Vagina (tissue), 2 donors: ENCODE results near the gene SSR2. TPM values are rescaled to one million over a fixed set of nuclear protein-coding genes. Genes with fewer than 3 reads are reported as not detected.

Source experiments
- DNase-seq, 2 donors: peaks; one replicate each; pipeline ENCODE4 v3.0.0-alpha.2; 2017; ENCODE audit errors: extremely low spot score in 2 of 2
- H3K27ac ChIP-seq: fragments of 200-600 bp; sonication (generic); one replicate; pipeline ENCODE4 v1.5.1; 2019
- H3K27me3 ChIP-seq: fragments of 200-600 bp; sonication (generic); one replicate; pipeline ENCODE4 v1.5.1; 2019
- H3K36me3 ChIP-seq, 2 donors: fragments of 200-600 bp; sonication (generic); one replicate each; pipeline ENCODE4 v1.5.1; 2017 to 2019
- H3K4me1 ChIP-seq: fragments of 200-600 bp; sonication (generic); one replicate; pipeline ENCODE4 v1.5.1; 2019
- H3K4me3 ChIP-seq, 2 donors: fragments of 200-600 bp; sonication (generic); 1 replicate in 1 of 2; 2 replicates in 1 of 2; pipeline ENCODE4 v1.5.1; 2016 to 2019
- H3K9me3 ChIP-seq: fragments of 200-600 bp; sonication (generic); one replicate; pipeline ENCODE4 v1.5.1; 2019
- CTCF ChIP-seq, 3 experiments: fragments of 450-650 bp in 2 of 3; fragments of 200-600 bp in 1 of 3; sonication (generic) in 1 of 3; IDR thresholded peaks; one replicate each; pipeline ENCODE4 v1.5.1; 2017 to 2019; ENCODE audit warnings: antibody characterized with exemption in 3 of 3, mild to moderate bottlenecking in 2 of 3, moderate library complexity in 2 of 3
- POLR2A ChIP-seq, 2 donors: fragments of 450-650 bp; IDR thresholded peaks; one replicate each; pipeline ENCODE4 v1.6.1; 2017; ENCODE audit warnings: antibody characterized with exemption in 2 of 2, mild to moderate bottlenecking in 2 of 2, moderate library complexity in 2 of 2
- POLR2AphosphoS5 ChIP-seq, 2 donors: sonication (generic); formaldehyde crosslinking; IDR thresholded peaks; one replicate each; pipeline ENCODE4 v1.9.0; 2017; ENCODE audit warnings: antibody characterized with exemption in 2 of 2, mild to moderate bottlenecking in 2 of 2, low read depth in 1 of 2; ENCODE audit not compliant: insufficient read depth in 1 of 2
- intact Hi-C: fragments of 100-400 bp; cut with DNase I; formaldehyde crosslinking; loops from one replicate; pipeline ENCODE4 v1.15.1; 2023
- total RNA-seq: library from RNA; depleted of rRNA; stranded (reverse); fragments of >200 nt; gene quantifications from one replicate; pipeline ENCODE4 v1.2.3, GENCODE V29; 2016

SSR2 gene
- total RNA-seq, 1 donor from 2014 or later = 187 TPM

GRCh38 chr1:155966135-155966534 lies 54.6 kb downstream of the SSR2 start:
- H3K4me1 ChIP-seq = peaks cover 59% of the 10 kb centered on the region
- intact Hi-C loops = no loop called here
- H3K27ac ChIP-seq = peak overlapping the region; percentile 63
- TF ChIP-seq POLR2AphosphoS5 (IDR thresholded peaks at IDR 0.05; ENCODE audit: insufficient read depth in 1 of 2, low read depth in 1 of 2) (no peak), POLR2A (IDR thresholded peaks at IDR 0.05) (no peak), CTCF (IDR thresholded peaks at IDR 0.05) (no peak)
- H3K36me3 ChIP-seq = peaks cover 3 to 72% of the 10 kb centered on the region in 2 donors
- DNase-seq = no peak
- H3K4me3 ChIP-seq = no peak overlapping the region
- no peaks in the 10 kb centered on the region for H3K27me3 ChIP-seq
- H3K9me3 ChIP-seq = no peaks in the 10 kb centered on the region

- H3K27ac ChIP-seq = no peak overlapping the region
- peaks cover 3 to 92% of the 10 kb centered on the region in 2 donors for H3K36me3 ChIP-seq
- peaks cover 40% of the 10 kb centered on the region for H3K4me1 ChIP-seq
- intact Hi-C loops = no loop called here
- H3K27me3 ChIP-seq = no peaks in the 10 kb centered on the region
- TF ChIP-seq CTCF (IDR thresholded peaks at IDR 0.05) (no peak), POLR2AphosphoS5 (IDR thresholded peaks at IDR 0.05; ENCODE audit: insufficient read depth in 1 of 2, low read depth in 1 of 2) (no peak), POLR2A (IDR thresholded peaks at IDR 0.05) (no peak)
- no peak overlapping the region for H3K4me3 ChIP-seq
- H3K9me3 ChIP-seq = no peaks in the 10 kb centered on the region
- no peak for DNase-seq
Measured at GRCh38 chr1:155964193-155964592, 56.6 kb downstream of the SSR2 start.

GRCh38 chr1:155962599-155963211 lies 58.0 kb downstream of the SSR2 start:
- Histone ChIP-seq H3K27ac (peak overlapping the region; percentile 18), H3K4me3 (no peak overlapping the region), H3K27me3 (no peaks in the 10 kb centered on the region), H3K4me1 (peaks cover 25% of the 10 kb centered on the region), H3K9me3 (no peaks in the 10 kb centered on the region), H3K36me3 (peaks cover 3 to 94% of the 10 kb centered on the region in 2 donors)
- intact Hi-C loops = no loop called here
- DNase-seq = no peak
- TF ChIP-seq POLR2AphosphoS5 (IDR thresholded peaks at IDR 0.05; ENCODE audit: insufficient read depth in 1 of 2, low read depth in 1 of 2) = no peak
- TF ChIP-seq CTCF (IDR thresholded peaks at IDR 0.05) = no peak
- TF ChIP-seq POLR2A (IDR thresholded peaks at IDR 0.05) = no peak

GRCh38 chr1:155961937-155962336 lies 58.8 kb downstream of the SSR2 start:
- Histone ChIP-seq H3K9me3 (no peaks in the 10 kb centered on the region), H3K4me3 (no peak overlapping the region), H3K4me1 (peaks cover 17% of the 10 kb centered on the region), H3K36me3 (peaks cover 6 to 94% of the 10 kb centered on the region in 2 donors), H3K27me3 (no peaks in the 10 kb centered on the region), H3K27ac (peak overlapping the region; percentile 18)
- DNase-seq = no peak
- intact Hi-C loops = no loop called here
- TF ChIP-seq POLR2AphosphoS5 (IDR thresholded peaks at IDR 0.05; ENCODE audit: insufficient read depth in 1 of 2, low read depth in 1 of 2) (peak in 1 of 2 donors; percentile 55), POLR2A (IDR thresholded peaks at IDR 0.05) (no peak), CTCF (IDR thresholded peaks at IDR 0.05) (peak in 1 of 3 experiments; percentile 16)

GRCh38 chr1:155960081-155960745 lies 60.5 kb downstream of the SSR2 start:
- Histone ChIP-seq H3K4me3 (no peak overlapping the region), H3K27me3 (no peaks in the 10 kb centered on the region), H3K4me1 (peaks cover 14% of the 10 kb centered on the region), H3K36me3 (peaks cover 12 to 96% of the 10 kb centered on the region in 2 donors), H3K27ac (peak overlapping the region; percentile 53), H3K9me3 (no peaks in the 10 kb centered on the region)
- intact Hi-C loops = no loop called here
- TF ChIP-seq POLR2AphosphoS5 (IDR thresholded peaks at IDR 0.05; ENCODE audit: insufficient read depth in 1 of 2, low read depth in 1 of 2) (no peak), CTCF (IDR thresholded peaks at IDR 0.05) (no peak), POLR2A (IDR thresholded peaks at IDR 0.05) (no peak)
- DNase-seq = no peak
